Right lobe of liver (tissue), 4 donors: ENCODE results near the gene AKR7A2.

Experiments
- POLR2A ChIP-seq: fragments of 450-650 bp; IDR thresholded peaks from one replicate; pipeline ENCODE4 v1.6.1; 2017; ENCODE audit warnings: antibody characterized with exemption, mild to moderate bottlenecking
- TF ChIP-seq, protein P1 (sequence below), 4 donors: fragments of 200-600 bp in 3 of 4; fragments of 450-650 bp in 1 of 4; IDR thresholded peaks; one replicate each; pipeline versions ENCODE4 v1.5.1 to v1.8.0; 2016 to 2022; ENCODE audit warnings: antibody characterized with exemption in 4 of 4, mild to moderate bottlenecking in 2 of 4
- donor health status: DM: no; HTN: no; CAD: no.
- donor health status: DM: no; HTN: no; CAD: no.
- donor health status: DM: no; HTN: yes; CAD: no.

DNA sequence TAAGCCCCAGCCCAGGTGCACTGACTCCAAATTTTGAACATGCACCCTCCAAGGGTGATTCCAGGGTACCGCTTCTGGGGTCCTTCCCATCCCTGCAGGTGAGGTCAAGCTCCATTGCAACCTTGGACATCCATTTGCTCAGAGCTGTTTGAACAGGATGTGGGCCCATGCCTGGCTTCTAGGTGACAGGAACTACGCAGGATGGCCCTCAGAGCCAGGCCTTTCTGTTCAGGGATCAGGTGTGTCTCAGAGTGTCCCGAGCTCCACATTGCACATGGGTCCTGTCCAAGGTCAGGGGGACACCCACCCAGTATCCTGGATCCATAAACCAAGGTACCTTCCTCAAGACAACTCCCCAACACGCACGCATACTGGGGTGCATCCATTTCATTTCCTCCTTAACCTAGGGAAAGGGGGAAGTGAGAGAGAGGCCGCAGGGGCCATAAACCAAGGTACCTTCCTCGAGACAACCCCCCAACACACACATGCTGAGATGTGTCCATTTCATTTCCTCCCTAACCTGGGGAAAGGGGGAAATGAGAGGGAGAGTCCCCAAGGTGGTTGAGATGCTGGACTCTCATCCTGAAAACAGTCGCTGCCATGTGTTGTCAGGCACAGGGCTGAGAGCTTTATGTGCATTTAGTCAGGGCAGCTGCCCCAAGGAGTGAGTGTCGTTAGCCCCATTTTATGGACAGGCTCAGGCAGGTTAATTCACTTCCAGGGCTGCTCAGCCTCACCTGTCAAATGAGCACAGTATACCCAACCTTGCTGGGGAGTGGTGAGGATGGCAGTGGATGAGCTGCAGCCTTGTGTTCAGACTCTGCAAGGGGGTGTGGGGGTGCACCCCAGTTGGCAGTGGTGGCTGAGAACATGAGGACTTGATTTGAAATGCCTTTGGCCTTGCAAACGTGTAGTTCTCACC is 2.3 kb upstream of the AKR7A2 start:
- TF ChIP-seq, protein P1, sequence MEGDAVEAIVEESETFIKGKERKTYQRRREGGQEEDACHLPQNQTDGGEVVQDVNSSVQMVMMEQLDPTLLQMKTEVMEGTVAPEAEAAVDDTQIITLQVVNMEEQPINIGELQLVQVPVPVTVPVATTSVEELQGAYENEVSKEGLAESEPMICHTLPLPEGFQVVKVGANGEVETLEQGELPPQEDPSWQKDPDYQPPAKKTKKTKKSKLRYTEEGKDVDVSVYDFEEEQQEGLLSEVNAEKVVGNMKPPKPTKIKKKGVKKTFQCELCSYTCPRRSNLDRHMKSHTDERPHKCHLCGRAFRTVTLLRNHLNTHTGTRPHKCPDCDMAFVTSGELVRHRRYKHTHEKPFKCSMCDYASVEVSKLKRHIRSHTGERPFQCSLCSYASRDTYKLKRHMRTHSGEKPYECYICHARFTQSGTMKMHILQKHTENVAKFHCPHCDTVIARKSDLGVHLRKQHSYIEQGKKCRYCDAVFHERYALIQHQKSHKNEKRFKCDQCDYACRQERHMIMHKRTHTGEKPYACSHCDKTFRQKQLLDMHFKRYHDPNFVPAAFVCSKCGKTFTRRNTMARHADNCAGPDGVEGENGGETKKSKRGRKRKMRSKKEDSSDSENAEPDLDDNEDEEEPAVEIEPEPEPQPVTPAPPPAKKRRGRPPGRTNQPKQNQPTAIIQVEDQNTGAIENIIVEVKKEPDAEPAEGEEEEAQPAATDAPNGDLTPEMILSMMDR (IDR thresholded peaks at IDR 0.05), result no peak
- no peak for TF ChIP-seq POLR2A
